HG03575 (cell line): ENCODE measurements around the gene LUC7L2.
"Not testable (repeated sequence)": the region's sequence is repeated elsewhere in the genome, so short reads cannot be mapped to it uniquely, and the experiment has no call there.

Experiments used
- ATAC-seq: cut with Tn5 transposase; IDR thresholded peaks from one replicate; pipeline ENCODE4 v1.9.1; 2021; ENCODE audit not compliant: unreplicated experiment, insufficient number of reproducible peaks, low FRiP score; ENCODE audit errors: extremely low read depth

LUC7L2 gene

DNA sequence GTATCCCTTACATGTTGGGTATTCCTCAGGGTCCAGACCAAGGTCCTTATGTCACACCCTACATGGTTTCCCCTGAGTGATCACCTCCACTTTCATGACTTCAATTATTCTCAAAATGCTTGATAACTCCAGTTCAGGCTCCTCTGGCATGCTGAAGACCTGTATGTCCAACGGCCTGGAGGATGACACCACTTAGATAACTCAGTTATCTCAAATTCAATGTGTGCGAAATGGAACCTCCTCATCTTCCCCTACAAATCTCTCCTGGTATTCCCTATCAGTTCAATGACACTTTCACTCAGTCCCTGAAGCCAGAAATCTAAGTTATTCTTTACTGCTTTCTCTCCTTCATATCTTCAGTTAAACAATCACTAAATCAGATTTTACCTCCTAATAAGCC lies 8.7 kb upstream of the LUC7L2 start:
- ATAC-seq, result no peak

DNA sequence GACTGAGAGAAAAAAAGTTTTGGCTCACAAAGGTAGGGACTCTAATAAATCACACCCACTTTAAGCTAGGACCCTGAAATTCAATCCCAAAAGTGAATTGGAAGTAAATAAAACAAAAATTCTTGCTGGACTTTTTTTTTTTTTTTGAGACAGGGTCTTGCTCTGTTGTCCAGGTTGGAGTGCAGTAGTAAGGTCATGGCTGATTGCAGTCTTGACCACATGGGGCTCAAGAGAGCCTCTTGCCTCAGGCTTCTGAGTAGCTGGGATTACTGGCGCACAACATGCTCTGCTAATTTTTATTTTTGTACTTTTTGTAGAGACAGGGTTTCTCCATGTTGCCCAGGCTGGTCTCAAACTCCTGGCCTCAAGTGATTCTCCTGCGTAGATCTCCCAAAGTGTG lies 5.0 kb upstream of the LUC7L2 start:
- ATAC-seq, result no peak

DNA sequence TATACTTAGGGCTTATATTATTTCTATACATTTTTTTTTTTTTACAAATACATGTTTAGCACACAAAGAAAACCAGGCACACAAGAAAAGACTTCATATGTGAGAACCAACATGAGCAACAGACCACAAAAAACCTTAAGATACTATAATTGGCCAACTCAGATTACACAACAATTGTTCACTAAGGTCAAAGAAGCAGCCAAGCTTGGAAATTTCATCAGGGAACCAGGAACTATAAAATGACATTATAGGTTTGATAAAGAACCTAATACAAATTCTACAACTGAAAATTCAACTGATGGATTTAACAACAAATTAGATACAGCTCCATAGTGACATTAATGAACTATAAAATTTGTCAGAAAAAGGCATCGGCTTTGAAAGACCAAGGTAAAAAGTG lies 4.4 kb upstream of the LUC7L2 start:
- ATAC-seq, result no peak

DNA sequence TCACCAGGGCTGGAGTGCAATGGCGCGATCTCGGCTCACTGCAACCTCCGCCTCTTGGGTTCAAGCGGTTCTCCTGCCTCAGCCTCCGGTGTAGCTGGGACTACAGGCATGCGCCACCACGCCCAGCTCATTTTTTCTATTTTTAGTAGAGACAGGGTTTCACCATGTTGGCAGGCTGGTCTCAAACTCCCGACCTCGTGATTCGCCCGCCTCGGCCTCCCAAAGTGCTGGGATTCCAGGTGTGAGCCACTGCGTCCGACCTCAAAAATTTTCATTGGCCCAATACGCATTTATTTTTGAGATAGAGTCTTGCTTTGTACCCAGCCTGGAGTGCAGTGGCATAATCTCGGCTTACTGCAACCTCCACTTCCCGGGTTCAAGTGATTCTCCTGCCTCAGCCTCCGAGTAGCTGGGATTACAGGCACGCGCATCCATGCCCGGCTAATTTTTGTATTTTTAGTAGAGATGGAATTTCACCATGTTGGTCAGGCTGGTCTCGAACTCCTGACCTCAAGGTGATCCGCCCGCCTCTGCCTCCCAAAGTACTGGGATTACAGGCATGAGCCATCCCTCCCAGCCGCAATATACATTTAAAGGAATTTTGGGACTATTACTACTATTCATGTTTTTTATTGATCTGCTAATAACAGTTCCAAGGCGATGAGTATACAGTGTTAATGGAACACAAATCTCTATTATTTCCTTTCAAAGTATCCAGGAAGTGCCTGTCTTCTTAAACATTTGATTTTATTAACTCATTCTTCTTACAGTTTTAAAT lies 1.8 kb upstream of the LUC7L2 start:
- ATAC-seq, result not testable (repeated sequence)

DNA sequence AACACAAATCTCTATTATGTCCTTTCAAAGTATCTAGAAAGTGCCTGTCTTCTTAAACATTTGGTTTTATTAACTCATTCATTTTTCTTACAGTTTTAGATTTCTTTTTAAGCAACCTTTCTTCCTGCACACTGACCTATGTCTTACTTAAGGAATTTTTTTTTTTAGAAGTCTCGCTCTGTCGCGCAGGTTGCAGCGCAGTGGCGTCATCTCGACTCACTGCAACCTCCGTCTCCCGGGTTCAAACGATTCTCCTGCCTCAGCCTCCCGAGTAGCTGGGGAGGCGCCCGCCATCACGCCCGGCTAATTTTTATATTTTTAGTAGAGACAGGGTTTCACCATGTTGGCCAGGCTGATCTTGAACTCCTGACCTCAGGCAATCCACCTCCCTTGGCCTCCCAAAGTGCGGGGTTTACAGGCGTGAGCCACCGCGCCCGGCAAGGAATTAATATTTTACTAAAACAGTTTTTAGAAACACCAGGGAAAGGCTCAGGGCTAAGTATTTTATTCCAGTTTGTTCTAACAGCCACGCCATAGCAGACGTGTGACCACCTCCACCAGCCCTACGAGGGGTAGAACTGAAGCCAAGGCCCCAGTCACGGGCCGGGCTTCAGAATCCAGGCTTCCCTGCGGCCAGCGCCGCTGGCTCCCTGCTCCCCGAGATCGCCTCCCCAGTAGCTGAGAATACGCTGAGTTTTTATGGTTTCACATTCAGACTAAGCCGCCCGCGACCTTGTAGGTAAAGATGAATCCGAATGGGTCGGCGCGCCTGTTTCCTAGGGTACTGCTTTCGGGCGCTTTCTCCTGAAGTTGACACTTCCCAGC lies 941 bp upstream of the LUC7L2 start:
- ATAC-seq, result no peak

DNA sequence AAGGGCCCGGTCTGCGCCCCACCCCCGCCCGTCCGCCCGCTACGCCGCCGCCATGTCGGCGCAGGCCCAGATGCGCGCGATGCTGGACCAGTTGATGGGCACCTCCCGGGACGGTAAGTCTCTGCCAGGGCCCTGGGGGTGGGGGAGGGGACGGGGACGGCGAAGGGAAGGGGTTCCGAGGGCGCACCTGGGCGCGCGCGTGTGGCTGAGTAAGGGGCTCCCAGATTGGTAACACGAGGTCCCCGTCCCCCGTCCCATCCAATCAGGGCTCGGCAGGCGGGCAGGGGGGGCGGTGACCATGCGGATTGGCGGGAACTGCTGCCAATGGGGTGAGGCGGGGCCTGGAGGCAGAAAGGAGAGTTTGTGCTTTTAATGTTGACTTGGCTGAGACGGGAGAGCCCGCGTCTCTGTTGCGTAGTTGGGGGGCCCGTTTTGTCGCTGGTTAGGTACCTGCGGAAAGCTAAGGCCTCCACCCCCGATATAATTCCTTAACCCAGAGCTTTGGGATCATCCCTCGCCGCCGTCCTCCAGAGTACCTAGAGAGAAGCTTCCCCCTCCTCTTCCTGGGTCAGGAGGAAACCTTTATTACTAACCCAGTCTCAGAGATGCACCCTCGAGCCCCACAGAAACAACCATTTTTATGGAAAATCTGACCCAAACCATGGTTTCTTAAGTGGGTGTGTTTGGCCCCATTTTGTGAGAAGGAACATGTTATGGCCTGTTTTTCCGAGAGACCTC lies 685 bp downstream of the LUC7L2 start:
- ATAC-seq, result no peak

DNA sequence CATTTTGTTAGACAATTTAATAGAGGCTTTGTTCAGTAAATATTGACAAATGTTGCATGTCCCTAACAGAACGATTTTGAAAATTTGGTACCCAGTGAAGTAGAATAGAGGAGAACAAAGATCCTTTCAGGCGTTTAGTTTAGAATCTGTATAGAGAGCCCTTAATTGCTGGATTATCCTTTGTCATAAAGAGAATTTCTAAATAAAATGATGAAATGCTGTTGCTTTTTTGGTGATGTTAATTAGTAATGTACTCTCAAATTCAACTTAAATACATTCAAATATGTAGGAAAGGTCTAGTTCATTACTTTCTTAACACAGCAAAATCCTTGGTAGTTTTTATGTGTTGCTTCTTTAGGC lies 1.2 kb downstream of the LUC7L2 start:
- ATAC-seq, result no peak

DNA sequence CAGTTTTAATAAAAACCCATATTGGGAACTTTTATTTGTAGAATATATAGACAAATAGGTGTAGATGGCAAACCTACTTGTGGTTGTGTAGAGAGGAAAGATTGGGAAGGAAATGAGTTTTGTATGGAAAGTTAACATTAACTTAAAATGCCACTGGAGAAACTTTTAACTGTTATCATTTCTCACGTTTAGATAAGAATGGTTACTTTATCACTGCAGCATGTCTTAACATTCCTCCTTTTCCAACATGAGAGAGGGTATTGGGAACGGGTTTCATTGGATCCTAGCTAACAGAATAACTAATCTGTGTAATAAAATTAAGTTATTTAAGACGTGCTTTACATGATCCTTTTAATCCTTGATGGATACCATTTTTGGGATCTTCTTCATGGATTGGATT lies 1.8 kb downstream of the LUC7L2 start:
- no peak for ATAC-seq

DNA sequence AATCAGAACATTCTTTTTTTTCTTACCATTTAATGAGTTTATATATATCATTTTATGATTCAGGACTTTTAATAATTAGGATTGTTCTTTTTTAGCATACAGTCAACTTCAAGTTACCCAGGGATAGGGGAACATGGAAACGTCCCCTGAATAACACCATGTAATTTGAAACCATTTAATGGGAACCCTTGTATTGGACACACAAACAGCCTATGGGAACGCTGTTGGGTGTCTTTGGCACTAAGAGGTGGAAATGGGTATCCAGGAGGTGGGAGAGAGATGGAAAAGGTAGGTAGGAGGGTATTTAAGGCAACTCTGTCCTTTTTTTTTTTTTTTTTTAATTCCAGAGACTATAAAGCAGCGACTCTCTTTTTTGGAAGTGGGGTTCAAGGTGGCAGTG lies 2.6 kb downstream of the LUC7L2 start:
- no peak for ATAC-seq

DNA sequence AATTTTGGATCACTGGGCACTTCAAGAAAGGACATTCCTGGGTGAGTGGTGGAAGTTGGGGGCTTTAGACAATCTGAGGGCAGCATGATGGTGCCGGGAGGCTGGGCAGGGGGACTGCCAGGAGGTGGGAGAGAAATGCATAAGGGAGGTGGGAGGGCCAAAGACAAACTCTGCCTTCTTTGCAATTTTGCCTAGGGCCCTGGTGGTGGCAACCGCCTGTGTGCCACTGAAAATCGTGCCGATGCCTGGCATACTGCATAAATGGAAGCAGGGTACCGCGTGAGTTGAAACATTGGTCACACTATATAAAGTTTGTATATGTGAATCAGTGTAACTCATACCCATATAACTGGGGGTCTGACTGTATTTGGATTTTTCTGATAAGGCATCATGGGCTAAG lies 3.3 kb downstream of the LUC7L2 start:
- ATAC-seq, result no peak

DNA sequence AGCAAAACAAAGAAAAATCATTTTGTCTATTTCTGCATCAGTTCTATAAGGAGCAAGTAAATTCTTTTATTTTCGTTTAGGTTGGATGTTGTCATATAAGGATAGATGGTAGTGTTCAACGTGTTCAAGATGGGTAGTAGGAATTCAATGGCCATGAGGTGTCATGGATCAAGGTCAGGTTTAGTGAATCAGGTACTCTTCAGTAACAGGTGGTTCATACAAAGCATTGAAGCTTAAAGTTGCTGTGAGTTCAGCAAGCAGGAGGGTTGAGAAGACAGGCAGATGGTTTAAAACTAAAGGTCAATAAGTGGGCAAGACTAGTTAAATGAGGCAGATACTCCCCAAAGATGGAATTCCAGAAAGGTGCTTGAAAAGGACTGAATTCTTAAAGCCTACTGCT lies 5.6 kb downstream of the LUC7L2 start:
- ATAC-seq, result no peak

DNA sequence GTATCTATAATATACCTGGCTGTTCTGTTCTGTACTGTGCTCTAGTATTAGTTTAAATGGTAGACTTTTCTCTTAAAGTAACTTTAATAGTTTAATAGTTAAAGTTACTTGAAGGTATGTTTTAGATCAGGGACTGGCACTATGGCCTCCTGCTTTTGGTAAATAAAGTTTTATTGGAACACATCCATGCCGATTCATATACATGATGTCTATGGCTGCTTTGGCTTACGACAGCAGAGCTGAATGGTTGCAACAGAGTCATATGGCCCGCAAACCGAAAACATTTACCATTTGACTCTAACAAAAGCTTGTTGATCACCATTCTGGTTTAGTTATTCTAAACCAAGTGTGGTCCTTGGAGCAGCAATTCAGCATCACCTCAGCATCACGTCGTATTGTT lies 6.7 kb downstream of the LUC7L2 start:
- no peak for ATAC-seq

DNA sequence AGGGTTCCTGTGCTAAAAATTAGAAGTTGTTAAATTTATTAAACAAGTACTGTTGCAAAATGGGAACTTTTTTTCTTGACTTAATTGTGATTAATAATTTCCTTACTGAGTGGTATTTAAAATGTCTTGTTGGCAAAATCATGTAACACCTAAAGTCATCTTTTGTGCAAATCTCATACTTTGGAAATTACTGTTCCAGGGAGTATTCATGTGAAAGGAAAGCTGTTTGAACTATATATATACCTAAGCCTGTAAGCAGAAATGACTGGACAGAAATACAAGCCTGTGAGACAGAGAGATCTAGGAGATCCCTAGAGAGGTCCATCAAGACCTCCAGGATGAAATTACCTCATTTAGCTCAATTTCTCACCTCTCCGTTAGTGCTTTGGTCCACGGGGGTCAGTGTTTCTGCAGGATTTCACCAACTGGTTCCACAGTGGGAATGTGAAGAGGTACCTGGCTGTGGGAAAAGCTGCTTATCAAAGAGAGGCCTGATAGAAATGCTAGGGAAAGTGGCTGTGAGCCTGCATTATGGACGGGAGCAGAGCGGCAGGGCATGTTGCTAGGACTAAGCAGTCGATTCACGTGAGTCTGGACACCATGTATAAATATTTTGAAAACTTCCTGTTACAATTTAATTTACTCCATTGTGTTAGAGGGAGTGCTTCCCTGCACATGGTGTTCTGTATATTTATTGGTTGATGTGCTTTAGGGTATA lies 7.9 kb downstream of the LUC7L2 start:
- no peak for ATAC-seq

DNA sequence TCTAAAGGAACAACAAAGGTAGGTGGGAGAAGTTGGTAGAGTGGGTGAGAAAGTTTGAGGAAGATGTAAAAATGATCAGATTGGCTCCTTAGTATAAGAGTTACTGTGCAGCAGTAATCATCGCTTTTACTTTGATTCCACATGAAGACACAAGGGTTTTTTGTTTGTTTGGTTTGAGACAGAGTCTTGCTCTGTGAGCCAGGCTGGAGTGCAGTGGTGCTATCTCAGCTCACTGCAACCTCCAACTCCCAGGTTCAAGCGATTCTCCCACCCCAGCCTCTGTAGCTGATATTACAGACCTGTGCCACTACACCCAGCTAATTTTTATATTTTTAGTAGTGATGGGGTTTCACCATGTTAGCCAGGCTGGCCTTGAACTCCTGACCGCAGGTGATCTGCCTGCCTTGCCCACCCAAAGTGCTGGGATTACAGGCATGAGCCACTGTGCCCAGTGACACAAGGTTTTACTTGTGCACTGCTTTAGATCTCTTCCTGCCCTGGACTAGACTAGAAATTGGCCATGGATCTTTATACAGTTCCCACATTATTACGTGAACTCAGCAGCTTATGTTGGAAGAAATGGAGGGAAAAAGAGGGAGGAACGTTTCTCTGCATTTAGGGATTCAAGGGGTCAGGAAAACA lies 10.7 kb downstream of the LUC7L2 start:
- no peak for ATAC-seq

DNA sequence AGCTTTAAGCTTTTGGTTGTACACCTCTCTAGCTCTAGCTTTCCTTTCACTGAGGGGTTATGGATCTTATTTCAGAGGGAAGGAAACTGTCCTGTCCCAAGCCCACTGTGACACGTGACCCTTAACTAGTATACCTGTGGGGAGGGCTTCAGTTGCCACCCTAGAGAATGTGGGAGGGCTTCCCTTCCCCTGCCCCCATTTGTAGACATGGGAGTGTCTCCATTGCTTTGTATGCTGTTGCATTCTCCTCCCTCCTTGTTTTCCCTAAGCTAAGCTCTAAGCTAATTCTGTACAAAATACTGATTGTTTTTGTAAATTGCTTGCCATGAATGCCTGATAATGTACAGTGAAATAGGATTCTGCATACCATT lies 11.2 kb downstream of the LUC7L2 start:
- ATAC-seq, result no peak

DNA sequence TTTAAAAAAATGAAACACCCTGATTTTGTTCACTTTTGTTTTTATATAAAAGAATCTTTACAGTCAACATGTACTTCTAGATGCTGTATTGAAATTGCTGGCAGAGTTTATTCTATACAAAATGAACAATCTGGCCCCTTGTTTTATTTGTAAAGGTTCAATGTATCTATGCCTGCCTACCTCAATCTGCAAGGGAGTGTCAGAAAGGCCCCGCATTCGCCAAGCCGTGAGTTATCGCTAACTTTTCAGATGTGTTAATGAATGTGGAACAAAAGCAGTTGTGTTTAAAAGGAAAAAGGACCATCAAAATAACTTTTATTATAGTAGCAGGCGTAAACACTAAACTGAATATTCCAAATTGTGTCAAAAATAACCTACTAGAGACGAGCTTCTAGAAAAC lies 14.6 kb downstream of the LUC7L2 start:
- no peak for ATAC-seq

DNA sequence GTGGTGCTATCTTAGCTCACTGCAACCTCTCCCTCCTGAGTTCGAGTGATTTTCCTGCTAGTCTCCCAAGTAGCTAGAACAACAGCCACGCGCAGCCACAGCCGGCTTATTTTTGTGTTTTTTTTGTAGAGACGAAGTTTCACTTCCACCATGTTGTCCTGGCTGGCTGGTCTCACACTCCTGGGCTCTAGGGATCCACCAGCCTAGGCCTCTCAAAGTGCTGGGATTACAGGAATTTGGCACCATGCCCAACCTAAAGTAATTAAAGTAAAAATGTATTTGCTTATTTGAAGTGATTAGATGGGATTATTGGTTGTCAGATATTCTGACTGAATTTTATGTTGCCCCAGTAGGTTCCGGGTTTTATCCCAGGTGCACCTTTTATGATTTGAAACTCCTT lies 22.7 kb downstream of the LUC7L2 start:
- ATAC-seq, result no peak

DNA sequence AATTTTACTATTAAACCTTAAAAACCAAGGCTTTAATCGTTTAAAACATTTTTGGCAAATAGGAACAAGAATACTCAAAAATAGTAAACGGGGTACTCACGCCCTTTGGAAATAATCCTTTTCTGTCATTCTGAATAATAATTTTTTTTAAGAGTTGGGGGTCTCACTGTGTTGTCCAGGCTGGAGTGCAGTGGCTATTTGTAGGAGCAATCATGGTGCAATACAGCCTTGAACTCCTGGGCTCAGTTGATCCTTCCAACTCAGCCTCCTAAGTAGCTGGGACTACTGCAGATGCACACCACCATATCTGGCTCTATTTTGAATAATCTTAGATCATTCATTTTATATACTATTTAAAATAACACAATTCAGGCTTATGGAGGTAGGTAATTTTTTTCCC lies 24.9 kb downstream of the LUC7L2 start:
- ATAC-seq, result no peak

DNA sequence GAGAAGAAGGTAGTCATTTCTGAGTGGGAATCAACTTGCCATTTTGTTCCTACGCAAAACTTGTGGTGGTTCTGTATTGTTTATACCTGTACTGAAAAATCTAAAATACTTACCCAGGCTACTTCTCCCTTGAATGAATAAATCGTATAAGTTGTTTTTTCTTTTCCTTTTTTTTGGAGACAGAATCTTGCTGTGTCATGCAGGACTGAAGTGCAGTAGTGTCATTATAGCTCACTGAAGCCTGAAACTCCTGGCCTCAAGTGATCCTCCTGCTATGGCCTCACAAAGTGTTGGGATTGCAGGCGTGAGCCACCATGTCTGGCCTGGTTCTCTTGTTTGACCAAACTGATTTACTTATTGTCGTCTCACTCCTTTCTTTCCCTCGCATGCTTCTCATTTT lies 27.9 kb downstream of the LUC7L2 start:
- no peak for ATAC-seq
